Measurements from ENCODE around the gene PIH1D1.

DNA sequence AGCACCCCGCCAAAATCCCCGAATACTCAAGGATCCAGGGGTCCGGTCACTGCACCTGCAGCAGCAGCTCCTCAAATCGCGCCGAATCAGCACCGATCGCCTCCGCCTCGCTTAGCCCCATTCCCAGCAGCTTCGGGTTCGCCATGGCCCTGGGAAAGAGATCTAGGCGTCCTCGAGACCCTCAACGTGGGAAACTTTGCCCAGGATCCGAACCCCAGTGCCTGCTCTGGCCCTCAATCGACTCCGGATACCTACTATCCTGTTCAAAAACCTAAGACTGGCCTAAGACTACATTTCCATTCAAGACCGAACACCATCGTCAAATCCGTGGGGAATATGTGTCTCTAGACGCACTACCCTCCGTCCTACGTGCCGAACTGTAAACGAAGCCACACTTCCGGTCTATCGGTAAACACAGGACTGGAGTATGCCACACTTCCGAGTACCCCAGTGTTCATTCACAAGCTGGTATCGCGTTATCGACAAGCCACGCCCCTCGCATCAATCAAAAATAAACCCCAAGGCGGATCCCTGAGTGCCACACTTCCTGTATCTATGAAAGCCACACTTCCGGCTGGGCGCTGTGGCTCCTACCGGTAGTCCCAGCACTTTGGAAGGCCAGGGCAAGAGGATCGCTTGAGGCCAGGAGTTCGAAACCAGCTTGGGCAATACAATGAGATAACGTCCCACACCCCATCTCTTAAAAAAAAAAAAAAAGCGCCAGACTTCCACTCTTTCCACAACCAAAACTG lies at the start of gene PIH1D1:
- TF ChIP-seq, protein P1, sequence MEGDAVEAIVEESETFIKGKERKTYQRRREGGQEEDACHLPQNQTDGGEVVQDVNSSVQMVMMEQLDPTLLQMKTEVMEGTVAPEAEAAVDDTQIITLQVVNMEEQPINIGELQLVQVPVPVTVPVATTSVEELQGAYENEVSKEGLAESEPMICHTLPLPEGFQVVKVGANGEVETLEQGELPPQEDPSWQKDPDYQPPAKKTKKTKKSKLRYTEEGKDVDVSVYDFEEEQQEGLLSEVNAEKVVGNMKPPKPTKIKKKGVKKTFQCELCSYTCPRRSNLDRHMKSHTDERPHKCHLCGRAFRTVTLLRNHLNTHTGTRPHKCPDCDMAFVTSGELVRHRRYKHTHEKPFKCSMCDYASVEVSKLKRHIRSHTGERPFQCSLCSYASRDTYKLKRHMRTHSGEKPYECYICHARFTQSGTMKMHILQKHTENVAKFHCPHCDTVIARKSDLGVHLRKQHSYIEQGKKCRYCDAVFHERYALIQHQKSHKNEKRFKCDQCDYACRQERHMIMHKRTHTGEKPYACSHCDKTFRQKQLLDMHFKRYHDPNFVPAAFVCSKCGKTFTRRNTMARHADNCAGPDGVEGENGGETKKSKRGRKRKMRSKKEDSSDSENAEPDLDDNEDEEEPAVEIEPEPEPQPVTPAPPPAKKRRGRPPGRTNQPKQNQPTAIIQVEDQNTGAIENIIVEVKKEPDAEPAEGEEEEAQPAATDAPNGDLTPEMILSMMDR (IDR thresholded peaks at IDR 0.05): no peak
- TF ChIP-seq EZH2 (IDR thresholded peaks at IDR 0.05): no peak
